HG03558 (cell line): ENCODE results near the gene GALNT11.
"Not testable (repeated sequence)": the region's sequence is repeated elsewhere in the genome, so short reads cannot be mapped to it uniquely, and the experiment has no call there.

Source experiments
- ATAC-seq: cut with Tn5 transposase; IDR thresholded peaks from one replicate; pipeline ENCODE4 v1.9.1; 2021; ENCODE audit warnings: moderate number of reproducible peaks; ENCODE audit not compliant: unreplicated experiment; ENCODE audit errors: extremely low read depth

Gene GALNT11

DNA sequence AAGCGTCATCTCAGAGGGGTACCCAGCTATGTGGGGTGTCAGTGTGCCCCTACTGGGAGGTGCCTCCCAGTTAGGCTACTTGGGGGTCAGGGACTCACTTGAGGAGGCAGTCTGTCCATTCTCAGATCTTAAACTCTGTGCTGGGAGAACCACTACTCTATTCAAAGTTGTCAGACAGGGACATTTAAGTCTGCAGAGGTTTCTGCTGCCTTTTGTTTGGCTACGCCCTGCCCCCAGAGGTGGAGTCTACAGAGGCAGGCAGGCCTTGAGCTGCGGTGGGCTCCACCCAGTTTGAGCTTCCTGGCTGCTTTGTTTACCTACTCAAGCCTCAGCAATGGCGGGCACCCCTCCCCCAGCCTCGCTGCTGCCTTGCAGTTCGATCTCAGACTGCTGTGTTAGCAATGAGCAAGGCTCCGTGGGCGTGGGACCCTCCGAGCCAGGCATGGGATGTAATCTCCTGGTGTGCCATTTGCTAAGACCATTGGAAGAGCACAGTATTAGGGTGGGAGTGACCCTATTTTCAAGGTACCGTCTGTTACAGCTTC lies 40.4 kb downstream of the GALNT11 start:
- not testable (repeated sequence) for ATAC-seq

DNA sequence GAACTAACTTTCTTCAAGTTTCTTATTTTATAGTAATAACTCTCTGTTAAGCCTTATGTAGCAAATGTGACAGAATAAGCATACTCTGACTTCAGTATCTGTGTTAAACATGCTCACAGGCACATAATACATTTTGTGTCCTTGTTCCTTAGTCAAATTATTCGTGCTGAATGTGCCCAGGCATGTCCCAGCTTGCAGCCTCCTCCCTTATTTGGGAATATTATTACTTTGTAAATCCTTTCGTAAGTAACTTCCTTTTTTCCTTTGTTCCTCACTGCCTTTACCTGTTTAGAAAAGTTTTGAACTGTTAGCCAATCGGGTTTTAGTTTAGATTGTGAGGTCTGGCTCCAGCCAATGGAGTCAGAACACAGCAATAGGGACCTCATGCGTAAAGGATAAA lies 46.9 kb downstream of the GALNT11 start:
- no peak for ATAC-seq

DNA sequence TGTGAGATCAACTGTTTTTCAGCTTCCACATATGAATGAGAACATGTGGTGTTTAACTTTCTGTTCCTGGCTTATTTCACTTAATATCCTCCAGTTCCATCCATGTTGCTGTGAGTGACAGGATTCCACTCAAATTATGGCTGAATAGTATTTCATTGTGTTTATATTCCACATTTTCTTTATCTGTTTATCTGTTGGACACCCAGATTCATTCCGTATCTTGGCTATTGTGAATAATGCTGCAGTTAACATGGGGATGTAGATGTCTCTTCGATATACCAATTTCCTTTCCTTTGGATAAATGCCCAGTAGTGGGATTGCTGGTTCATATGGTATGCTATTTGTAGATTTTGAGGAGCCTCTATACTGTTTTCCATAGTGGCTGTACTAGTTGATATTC lies 47.9 kb downstream of the GALNT11 start:
- no peak for ATAC-seq

DNA sequence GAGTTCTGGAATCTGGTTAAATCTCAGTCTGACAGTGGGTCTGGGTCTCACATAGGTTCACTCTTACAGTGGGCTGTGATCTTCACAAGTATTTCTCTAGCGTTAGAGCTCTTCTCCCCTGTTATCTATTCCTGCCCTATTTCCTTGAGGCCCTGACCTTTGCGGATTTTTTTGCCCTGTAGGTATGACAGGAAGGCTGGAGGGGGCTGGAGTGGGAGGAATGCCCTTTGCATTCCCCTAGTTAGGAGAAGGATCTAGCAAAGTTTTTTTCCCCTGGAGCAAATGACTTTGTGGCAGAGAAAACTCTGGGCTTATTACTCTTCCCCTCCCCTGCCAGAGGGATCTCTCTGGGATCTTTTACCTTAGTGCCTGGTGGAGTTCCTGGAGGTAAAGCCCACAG lies 49.2 kb downstream of the GALNT11 start:
- no peak for ATAC-seq

DNA sequence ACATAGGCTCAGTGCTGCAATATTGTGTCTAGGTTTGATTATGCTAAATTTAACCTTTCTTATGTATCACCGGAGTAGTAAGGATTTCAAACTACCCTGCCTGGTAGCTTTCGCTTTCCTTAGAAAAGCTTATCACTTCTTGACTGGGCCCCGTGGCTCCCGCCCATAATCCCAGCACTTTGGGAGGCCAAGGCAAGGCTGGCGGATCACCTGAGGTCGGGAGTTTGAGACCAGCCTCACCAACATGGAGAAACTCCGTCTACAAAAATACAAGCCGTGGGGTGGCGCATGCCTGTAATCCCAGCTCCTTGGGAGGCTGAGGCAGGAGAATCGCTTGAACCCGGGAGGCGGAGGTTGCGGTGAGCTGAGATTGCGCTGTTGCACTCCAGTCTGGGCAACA lies 49.9 kb downstream of the GALNT11 start:
- not testable (repeated sequence) for ATAC-seq

DNA sequence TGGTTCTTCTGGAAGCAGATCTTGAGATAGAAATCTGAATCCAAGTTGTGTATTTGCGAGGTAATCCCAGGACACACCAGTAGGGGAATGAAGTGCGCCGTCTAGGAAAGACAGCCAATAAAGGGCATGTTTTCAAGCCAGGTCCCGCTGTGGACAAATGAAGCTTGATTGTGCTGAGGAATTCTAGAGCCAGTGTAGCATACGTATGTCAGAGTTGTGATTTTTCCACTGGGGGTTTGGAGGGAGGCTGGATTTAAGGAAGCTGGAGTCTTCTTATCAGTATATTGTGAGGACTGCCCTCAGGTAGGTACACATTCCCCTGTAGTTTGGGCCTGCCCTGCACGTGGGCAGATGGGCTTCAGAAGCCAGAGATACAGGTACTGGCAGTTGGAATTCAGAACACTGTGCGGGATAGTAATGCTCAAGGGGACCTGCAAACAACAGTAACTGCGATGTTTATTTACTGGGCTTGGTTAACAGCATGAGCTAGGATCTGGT lies 50.9 kb downstream of the GALNT11 start:
- ATAC-seq, result no peak

DNA sequence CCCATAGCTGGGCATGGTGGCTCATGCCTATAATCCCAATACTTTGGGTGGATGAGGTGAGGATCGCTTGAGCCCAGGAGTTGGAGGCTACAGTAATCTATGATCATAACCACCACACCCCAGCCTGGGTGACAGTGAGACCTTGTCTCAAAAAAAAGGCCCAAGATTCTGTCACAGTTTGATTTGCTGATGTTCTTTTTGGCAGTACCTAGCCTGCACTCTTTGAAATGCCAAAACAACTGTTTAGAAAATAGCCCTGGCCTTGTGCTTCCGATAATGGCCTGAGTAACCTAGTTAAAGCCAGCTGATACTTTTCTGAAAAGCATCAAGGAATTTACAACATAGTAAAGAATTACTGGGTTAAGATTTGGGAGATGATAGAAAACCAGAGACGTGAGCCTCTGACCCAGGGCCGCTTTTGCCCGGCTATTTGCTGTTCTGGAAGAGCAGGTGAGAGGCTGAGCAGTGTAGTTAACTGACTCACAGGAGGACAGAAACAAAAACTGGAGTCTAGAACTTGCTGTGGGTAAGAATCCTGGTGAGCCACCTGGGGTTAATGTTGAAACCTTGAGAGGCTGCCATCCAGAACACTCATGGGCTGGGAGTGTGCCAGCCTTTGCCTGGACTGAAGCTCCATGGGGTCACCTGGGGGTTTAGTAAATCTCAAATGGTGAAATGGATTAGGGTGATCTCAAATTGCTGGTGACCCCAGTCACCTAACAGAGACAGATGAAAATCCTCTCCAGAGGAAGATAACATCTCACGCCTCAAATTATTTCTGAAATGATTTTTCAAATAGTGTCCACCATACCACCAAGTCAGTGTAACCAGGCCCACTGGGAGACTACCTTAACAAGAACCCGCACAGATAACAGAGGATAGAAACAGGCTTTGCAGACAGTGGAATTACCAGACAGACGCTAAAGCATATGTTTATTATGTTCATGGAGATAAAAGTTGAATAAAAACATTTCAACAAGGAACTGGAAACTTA lies 51.8 kb downstream of the GALNT11 start:
- no peak for ATAC-seq

DNA sequence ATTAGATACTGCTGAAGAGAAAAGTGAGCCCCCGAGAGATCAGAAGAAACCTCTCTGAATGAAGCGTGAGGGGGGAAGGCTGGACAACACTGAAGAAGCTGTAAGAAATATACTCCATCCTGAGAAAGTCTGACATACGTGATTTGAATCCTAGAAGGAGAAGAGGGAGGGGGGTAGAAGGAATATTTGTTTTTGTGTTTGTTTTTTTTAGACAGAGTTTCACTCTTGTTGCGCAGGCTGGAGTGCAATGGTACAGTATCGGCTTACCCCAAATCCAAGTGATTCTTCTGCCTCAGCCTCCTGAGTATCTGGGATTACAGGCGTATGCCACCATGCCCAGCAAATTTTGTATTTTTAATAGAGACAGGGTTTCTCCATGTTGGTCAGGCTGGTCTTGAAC lies 52.6 kb downstream of the GALNT11 start:
- ATAC-seq, result no peak

DNA sequence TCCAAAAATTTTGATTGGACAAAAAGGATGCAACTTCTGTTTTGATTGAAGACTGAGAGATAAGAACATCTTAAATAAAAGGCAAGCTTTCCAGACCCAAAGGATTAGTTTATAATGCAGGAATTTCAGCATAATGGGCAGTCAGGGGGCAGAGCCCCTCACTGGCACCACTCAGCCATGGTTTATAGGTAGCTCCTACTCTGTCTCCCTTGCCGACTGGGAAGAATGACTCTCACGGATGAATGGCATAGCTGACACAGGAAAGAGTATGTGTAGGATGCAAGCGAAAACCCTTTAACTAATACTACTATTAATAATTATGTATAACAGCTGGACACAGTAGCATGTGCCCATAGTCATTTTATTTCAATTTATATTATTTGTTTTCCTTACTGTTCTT lies 53.3 kb downstream of the GALNT11 start:
- ATAC-seq, result no peak

DNA sequence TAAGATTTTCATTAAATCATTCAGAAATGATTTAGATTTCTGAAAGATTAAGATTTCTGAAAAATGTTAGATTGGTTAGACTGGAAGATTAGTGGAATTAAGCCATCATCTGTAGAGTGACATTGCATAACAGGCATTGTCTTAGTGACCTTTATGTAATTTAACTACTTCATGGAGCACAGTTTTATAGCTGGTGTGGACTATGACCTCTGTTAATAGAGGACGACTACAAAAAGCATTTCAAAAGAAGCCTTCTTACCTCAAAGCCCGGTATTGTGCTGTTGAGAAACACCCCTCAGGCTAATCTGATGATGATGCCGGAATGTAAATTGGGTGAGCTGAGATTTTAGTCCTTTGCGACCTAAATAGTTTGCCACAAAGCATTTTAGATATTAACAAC lies 55.6 kb downstream of the GALNT11 start:
- ATAC-seq, result no peak

DNA sequence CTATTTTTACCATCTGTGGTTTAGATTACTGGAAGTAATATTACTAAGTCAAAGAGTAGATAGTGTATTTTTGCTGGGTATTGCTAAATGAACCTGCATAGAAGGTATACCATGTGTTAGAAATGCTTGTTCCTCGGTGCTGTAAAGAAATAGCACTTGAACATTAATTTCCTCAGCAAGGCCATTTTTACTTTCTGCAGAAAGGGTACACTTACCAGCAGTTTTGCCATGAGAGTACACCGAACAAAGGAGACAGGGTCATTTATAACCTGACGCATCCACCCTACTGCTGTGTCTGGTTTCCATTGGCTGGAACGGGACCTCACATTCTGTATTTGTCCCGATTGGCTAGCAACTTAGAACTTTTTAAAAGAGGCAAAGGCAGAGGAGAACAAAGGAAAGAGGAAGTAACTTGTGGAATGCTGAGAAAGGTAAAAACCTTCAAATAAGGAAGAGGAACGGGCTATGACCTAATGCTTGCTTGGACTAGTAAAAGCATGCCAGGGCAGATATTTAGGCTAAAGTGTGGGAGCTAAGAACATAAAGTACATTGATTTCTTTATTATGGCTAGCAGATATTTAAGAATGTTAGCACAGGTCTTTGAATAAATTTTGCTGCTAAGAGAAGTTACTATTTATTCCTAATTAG lies 56.7 kb downstream of the GALNT11 start:
- not testable (repeated sequence) for ATAC-seq

DNA sequence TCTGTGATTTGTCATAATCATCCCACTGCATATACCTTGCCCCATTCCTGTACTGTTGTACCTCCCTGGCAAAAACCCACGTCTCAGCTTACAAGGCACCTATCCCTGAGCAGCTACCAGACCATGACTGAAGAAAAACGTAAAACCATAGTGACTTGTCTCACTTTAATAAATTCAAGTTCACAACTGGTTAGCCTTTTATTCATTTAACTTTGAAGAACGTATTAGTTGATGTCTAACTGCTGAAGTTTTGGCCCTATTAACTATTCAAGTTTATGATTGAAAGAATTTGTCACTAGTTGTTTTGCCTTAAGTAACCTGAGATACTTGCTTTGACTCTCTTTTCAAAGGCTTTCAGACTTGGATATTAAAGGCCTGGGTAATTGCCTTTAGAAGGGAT lies 59.7 kb downstream of the GALNT11 start:
- ATAC-seq, result no peak

DNA sequence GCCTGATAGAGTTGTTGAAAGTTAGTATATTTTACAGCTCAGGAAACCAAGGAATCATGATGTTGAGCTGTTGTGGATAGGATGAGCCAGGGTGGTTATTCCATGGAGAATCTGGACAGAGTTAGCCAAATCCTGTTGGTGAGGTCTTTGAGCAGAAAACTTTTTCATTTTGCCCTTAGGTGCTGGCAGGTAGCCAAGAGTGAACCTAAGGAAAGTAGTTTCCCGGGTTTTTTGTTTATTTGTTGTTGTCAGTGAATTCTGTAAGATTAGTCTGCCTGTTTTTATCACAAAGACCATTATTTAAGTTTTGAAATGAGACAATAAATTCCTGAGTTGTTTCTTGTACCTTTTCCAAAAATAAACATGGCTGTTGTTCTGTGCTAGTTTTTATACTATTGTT lies 61.0 kb downstream of the GALNT11 start:
- ATAC-seq, result no peak

DNA sequence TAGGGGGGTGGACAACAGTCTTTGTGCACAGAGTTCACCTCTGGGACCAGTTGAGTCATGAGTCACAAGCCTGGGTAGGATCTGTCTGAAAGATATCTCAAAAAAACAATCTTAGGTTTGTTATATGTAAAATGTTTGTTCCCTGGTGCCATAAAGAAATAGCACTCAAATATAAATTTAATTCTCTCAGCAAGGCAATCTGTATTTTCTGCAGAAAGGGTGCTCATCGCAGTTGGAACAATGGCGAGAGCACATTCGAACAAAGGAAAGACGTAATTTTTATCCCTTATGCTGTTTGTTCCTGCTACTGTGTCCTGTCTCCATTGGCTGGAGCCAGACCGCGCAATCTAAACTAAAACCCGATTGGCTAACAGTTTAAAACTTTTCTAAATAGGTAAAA lies 63.7 kb downstream of the GALNT11 start:
- no peak for ATAC-seq

DNA sequence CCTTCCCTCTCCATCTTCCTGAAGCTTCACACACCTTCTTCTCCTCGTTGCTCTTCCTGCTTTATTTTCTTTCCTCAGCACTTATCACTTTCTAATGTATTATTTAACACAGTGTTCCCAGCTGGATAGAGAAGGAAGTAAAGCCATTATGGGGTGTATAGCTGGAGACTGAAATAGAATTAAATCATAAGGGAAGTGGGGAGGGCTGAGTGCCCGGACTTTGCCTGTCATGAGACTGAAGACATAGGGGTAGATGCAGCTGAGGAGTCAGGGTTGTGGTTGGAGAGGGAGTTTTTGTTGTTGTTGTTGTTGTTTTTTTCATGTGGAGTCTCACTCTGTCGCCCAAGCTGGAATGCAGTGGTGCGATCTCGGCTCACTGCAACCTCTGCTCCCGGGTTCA lies 65.3 kb downstream of the GALNT11 start:
- ATAC-seq, result no peak

DNA sequence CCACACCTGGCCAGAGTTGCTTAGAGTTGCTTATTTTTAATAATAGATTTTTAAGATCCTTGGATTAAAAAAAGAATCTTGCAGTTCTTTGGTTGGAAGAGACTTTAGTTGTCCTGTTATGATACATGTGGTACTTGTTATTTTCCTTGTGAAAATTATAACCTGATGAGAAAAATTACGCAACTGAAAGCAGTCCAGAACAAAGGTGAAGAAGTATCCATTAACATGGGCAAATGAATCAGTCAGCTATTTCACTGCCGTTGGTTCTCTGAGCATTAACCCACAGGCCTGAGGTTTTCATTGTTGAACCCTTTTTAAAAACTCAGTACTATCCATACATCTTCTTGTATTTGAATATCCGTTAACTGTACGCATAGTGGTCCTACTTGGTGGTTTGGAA lies 68.2 kb downstream of the GALNT11 start:
- no peak for ATAC-seq

DNA sequence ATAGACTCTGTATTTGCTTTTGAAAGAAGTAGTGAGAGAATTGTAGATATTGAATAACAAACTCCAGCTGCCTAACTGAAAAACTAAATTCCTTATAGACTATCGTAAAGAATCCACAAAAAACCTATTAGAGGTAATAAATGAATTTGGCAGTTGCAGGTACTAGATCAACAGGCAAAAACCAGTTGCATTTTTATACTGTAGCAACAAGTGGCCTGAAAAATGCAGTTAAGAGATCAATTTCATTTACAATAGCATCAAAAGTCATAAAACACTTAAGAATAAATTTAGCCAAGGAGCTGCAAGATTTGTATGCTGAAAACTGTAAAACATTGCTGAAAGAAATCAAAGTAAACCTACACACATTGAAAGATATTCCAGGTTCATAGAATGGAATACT lies 70.3 kb downstream of the GALNT11 start:
- ATAC-seq, result no peak

DNA sequence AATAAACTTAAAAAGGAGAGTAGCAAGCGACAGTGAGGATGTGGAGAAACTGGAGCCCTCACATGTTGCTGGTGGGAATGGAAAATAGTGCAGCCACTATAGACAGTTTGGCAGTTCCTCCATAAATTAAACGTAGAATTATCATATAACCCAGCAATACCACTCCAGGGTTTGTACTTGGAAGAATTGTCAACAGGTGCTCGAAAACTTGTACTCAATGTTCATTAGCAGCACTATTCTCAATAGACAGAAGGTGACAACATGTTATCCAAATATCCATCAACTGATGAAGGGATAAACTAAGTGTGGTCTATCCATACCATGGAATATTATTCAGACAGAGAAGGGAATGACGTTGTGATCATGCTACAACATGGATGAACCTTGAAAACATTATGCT lies 71.9 kb downstream of the GALNT11 start:
- ATAC-seq, result no peak

DNA sequence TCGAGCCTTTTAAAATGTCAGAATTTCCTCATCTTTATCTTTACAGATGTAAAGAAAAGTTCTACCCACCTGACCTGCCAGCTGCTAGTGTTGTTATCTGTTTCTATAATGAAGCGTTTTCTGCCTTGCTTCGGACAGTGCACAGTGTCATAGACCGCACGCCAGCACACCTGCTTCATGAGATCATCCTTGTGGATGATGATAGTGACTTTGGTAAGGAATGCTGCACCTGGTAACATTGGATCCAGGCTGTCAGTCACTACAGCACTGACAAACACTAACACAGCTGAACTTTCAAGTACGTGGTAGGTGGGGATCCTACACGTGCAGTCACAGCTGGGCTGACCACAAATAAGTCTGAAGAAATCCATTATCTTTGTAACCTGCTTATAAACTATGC lies 77.6 kb downstream of the GALNT11 start:
- no peak for ATAC-seq

DNA sequence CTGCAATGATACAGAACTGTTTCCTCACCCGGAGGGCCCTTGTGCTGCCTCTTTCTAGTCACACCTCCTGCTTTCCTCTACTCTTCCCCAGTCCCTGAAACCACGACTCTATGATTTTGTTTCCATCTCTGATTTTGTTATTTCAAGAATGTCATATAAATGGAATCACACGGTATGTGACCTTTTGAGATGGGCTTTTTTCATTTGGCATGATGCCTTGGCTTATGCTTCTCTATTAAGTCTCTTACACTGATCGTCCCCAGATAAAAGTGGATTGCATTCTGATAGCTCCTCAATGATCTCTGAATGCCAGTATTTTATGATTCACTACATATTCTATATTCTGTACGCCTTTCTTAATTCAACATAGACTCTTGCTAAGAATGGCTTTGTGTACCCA lies 78.2 kb downstream of the GALNT11 start:
- ATAC-seq, result no peak

DNA sequence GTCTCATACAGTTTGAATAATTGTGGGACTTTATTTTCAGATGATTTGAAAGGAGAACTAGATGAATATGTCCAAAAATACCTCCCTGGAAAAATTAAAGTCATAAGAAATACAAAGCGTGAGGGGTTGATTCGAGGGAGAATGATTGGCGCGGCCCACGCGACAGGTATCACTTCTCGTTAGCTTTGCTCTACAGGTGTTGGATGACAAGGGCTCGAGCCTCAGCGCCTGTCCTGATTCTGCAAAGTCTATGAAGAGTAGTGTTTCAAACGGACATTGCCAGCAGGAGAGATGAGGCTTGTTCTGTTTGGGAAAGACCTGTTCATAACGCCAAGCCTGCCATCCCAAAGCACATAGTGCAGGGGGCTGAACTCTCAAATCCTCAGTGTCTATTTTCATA lies 79.7 kb downstream of the GALNT11 start:
- no peak for ATAC-seq
